Stomach (tissue), 4 donors: ENCODE data around the gene CYREN.
"Not testable (repeated sequence)": the region's sequence is repeated elsewhere in the genome, so short reads cannot be mapped to it uniquely, and the experiment has no call there.

Experiments
- CTCF ChIP-seq, 7 experiments: fragments of 450-650 bp in 4 of 7; fragments of 200-600 bp in 3 of 7; sonication (generic) in 3 of 7; IDR thresholded peaks; one replicate each; pipeline ENCODE4 v1.5.1; 2016 to 2019; ENCODE audit warnings: antibody characterized with exemption in 7 of 7, control low read depth in 2 of 7, mild to moderate bottlenecking in 1 of 7
- EP300 ChIP-seq: sonication (generic); formaldehyde crosslinking; IDR thresholded peaks from one replicate; pipeline ENCODE4 v1.6.1; 2017; ENCODE audit warnings: antibody characterized with exemption
- POLR2A ChIP-seq, 4 donors: fragments of 450-650 bp; IDR thresholded peaks; one replicate each; pipeline ENCODE4 v1.6.1; 2016; ENCODE audit warnings: antibody characterized with exemption in 4 of 4, control low read depth in 2 of 4, mild to moderate bottlenecking in 1 of 4, moderate library complexity in 1 of 4

GRCh38 chr7:135124631-135125030 lies 45.9 kb downstream of the CYREN start:
- not testable (repeated sequence) for TF ChIP-seq CTCF (IDR thresholded peaks at IDR 0.05); EP300; POLR2A (IDR thresholded peaks at IDR 0.05)
